PC-3 (cell line): ENCODE results near the gene PSMB7. TPM values are rescaled to one million over a fixed set of nuclear protein-coding genes. Genes with fewer than 3 reads are reported as not detected.

ENCODE experiments used
- ATAC-seq: fragments of 200-7000 bp; cut with Tn5 transposase; 2 replicates; pipeline ENCODE4 v1.9.1; 2020; ENCODE audit warnings: mild to moderate bottlenecking, moderate library complexity
- BruUV-seq: library from RNA; stranded (reverse); fragments of 400-500 nt; replicated peaks from 2 replicates; lab custom pipeline; 2021; lab: Mats Ljungman, UMichigan
- CTCF ChIA-PET: fragments of 300-600 bp; sonication (Branson Sonifier 250); formaldehyde crosslinking; loops from one replicate; lab custom pipeline; 2022; ENCODE audit warnings: antibody characterized with exemption; lab: Charles Lee
- POLR2A ChIA-PET: fragments of 300-600 bp; sonication (Branson Sonifier 250); formaldehyde crosslinking; loops from one replicate; lab custom pipeline; 2022; ENCODE audit warnings: antibody characterized with exemption; ENCODE audit not compliant: unreplicated experiment; lab: Charles Lee
- DNase-seq: peaks from one replicate; pipeline ENCODE4 v3.0.0-alpha.2; 2015
- H2AFZ ChIP-seq: fragments of 300-600 bp; sonication (generic); 2 replicates; pipeline ENCODE4 v1.6.0; 2016; ENCODE audit warnings: antibody characterized with exemption, low read length
- H3F3A ChIP-seq: fragments of 300-600 bp; sonication (generic); one replicate; pipeline ENCODE4 v1.6.0; 2017; ENCODE audit warnings: antibody characterized with exemption, low read length, control low read depth, mild to moderate bottlenecking; ENCODE audit not compliant: unreplicated experiment
- H3K27ac ChIP-seq: fragments of 300-600 bp; sonication (generic); 2 replicates; pipeline ENCODE4 v1.5.1; 2016; ENCODE audit warnings: mild to moderate bottlenecking, low read length
- H3K27me3 ChIP-seq: fragments of 300-600 bp; sonication (generic); 2 replicates; pipeline ENCODE4 v1.6.1; 2016; ENCODE audit warnings: low read length, mixed read lengths
- H3K36me3 ChIP-seq: fragments of 300-600 bp; sonication (generic); 2 replicates; pipeline ENCODE4 v1.6.1; 2016; ENCODE audit warnings: low read depth, mixed run types, low read length, mixed read lengths
- H3K4me1 ChIP-seq: fragments of 300-600 bp; sonication (generic); 2 replicates; pipeline ENCODE4 v1.5.1; 2016; ENCODE audit warnings: low read length; ENCODE audit not compliant: insufficient read depth
- H3K4me2 ChIP-seq: fragments of 300-600 bp; sonication (generic); 2 replicates; pipeline ENCODE4 v1.6.0; 2016; ENCODE audit warnings: low read length
- H3K4me3 ChIP-seq: fragments of 300-600 bp; sonication (generic); 2 replicates; pipeline ENCODE4 v1.5.1; 2016; ENCODE audit warnings: mild to moderate bottlenecking, low read length, mixed read lengths
- H3K79me2 ChIP-seq: fragments of 300-600 bp; sonication (generic); 2 replicates; pipeline ENCODE4 v1.6.1; 2017; ENCODE audit warnings: low read length, mixed read lengths
- H3K9ac ChIP-seq: fragments of 300-600 bp; sonication (generic); 2 replicates; pipeline ENCODE4 v1.6.0; 2016; ENCODE audit warnings: mild to moderate bottlenecking, low read length
- H3K9me2 ChIP-seq: fragments of 300-600 bp; sonication (generic); replicated peaks from 2 replicates; pipeline ENCODE4 v1.6.1; 2016; ENCODE audit warnings: mixed run types, low read length, mixed read lengths
- H3K9me3 ChIP-seq: fragments of 300-600 bp; sonication (generic); 2 replicates; pipeline ENCODE4 v1.6.1; 2016; ENCODE audit warnings: low read length, mixed read lengths
- H4K20me1 ChIP-seq: fragments of 300-600 bp; sonication (generic); 2 replicates; pipeline ENCODE4 v1.6.1; 2016; ENCODE audit warnings: low read length, mixed read lengths
- EZH2 ChIP-seq: fragments of 300-600 bp; sonication (generic); IDR thresholded peaks from one replicate; pipeline ENCODE4 v1.6.1; 2017; ENCODE audit warnings: antibody characterized with exemption, mild to moderate bottlenecking, low read length; ENCODE audit not compliant: unreplicated experiment
- EZH2phosphoT487 ChIP-seq: fragments of 300-600 bp; sonication (generic); IDR thresholded peaks from 2 replicates; pipeline ENCODE4 v1.6.1; 2018; ENCODE audit warnings: mild to moderate bottlenecking, antibody characterized with exemption, low read length, borderline replicate concordance
- intact Hi-C: fragments of 100-400 bp; cut with micrococcal nuclease; formaldehyde crosslinking; loops from 2 replicates; pipeline ENCODE4 v1.9.0; 2023
- total RNA-seq: library from RNA; depleted of rRNA; stranded (reverse); fragments of >200 nt; gene quantifications from 2 replicates; pipeline ENCODE4 v1.2.3, GENCODE V29; 2014
- TF ChIP-seq, protein P1 (sequence below): fragments of 300-600 bp; sonication (generic); conservative IDR thresholded peaks from 2 replicates; pipeline ENCODE4 v1.5.1; 2017; ENCODE audit warnings: antibody characterized with exemption, low read depth, mild to moderate bottlenecking, low read length

PSMB7 gene
- total RNA-seq, 1 experiment from 2014 or later, result 372 TPM

DNA sequence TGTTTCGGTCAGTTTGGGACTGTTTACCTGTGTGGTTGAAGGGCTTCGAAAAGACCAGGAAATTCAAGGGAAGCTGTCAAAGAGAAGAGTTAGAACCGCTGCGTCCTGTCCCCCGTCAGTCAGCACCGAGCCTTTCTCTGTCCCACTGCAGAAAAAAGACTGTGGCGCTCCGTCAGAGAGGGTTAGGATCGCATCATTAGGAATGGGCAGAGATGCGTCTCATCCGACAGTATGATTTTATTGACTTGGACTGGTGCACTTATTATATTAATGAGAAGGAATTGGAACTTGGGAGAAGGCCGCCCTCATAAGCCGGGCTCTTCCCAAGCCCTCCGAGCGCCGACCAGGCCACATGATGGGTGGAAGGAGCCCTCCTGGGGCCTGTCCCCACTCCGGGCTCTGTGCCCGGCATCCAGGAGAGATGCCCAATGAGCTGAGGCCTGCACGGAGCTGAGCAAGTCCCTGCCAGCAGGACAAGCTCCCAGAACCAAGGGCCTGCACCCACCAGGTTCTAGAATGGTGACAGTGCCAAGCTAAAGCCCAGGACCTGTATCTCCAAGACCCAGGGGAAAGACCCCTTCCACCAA lies 85.9 kb downstream of the PSMB7 start:
- Histone ChIP-seq H4K20me1 (no peaks in the 10 kb centered on the region), H3K4me2 (no peak overlapping the region), H3K79me2 (no peaks in the 10 kb centered on the region), H3K9me3 (no peaks in the 10 kb centered on the region), H3K36me3 (no peaks in the 10 kb centered on the region), H3K9me2 (no peaks in the 10 kb centered on the region), H3K27ac (no peak overlapping the region), H3K4me1 (no peaks in the 10 kb centered on the region), H2AFZ (no peak overlapping the region), H3K4me3 (no peak overlapping the region), H3K9ac (no peak overlapping the region), H3F3A (no peaks in the 10 kb centered on the region), H3K27me3 (no peaks in the 10 kb centered on the region)
- no peak for DNase-seq
- intact Hi-C loops, result no loop called here
- ChIA-PET POLR2A (no interaction called here), CTCF (no interaction called here)
- BruUV-seq, result no TSS peak
- TF ChIP-seq, protein P1, sequence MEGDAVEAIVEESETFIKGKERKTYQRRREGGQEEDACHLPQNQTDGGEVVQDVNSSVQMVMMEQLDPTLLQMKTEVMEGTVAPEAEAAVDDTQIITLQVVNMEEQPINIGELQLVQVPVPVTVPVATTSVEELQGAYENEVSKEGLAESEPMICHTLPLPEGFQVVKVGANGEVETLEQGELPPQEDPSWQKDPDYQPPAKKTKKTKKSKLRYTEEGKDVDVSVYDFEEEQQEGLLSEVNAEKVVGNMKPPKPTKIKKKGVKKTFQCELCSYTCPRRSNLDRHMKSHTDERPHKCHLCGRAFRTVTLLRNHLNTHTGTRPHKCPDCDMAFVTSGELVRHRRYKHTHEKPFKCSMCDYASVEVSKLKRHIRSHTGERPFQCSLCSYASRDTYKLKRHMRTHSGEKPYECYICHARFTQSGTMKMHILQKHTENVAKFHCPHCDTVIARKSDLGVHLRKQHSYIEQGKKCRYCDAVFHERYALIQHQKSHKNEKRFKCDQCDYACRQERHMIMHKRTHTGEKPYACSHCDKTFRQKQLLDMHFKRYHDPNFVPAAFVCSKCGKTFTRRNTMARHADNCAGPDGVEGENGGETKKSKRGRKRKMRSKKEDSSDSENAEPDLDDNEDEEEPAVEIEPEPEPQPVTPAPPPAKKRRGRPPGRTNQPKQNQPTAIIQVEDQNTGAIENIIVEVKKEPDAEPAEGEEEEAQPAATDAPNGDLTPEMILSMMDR, result no peak
- no peak for TF ChIP-seq EZH2
- TF ChIP-seq EZH2phosphoT487, result no peak
- no peak for ATAC-seq

DNA sequence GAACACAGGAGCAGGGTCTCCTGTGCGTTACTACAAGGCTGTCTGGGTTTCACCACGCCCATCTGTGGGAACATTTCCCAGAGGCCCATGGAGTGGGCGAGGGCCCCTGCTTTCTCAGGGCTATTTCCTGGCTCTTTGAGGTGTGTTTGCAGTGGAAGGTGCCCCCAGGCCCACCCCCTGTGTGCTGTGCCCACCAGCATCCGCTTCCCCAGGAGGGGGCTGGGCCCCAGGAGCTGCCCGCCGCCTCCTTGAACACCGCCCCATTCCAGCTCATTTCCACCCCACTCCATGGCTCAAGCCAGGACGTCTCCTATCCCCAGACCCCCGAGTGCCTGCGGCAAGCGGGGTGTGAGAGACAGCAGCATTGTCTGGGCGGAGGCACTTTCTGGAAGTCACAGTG lies 87.0 kb downstream of the PSMB7 start:
- intact Hi-C loops, result no loop called here
- POLR2A ChIA-PET, result no interaction called here
- no peaks in the 10 kb centered on the region for H3K36me3 ChIP-seq
- no peak for ATAC-seq
- BruUV-seq, result no TSS peak
- no peak overlapping the region for H3K27ac ChIP-seq
- H3F3A ChIP-seq, result no peaks in the 10 kb centered on the region
- TF ChIP-seq EZH2phosphoT487 (no peak), EZH2 (no peak)
- TF ChIP-seq, protein P1, result no peak
- no peaks in the 10 kb centered on the region for H3K9me2 ChIP-seq
- no peak overlapping the region for H3K4me3 ChIP-seq
- no peak overlapping the region for H2AFZ ChIP-seq
- no peaks in the 10 kb centered on the region for H3K9me3 ChIP-seq
- no peak overlapping the region for H3K9ac ChIP-seq
- no peak for DNase-seq
- CTCF ChIA-PET, result no interaction called here
- no peaks in the 10 kb centered on the region for H3K27me3 ChIP-seq
- H4K20me1 ChIP-seq, result no peaks in the 10 kb centered on the region
- H3K4me1 ChIP-seq, result no peaks in the 10 kb centered on the region
- H3K79me2 ChIP-seq, result no peaks in the 10 kb centered on the region
- no peak overlapping the region for H3K4me2 ChIP-seq

DNA sequence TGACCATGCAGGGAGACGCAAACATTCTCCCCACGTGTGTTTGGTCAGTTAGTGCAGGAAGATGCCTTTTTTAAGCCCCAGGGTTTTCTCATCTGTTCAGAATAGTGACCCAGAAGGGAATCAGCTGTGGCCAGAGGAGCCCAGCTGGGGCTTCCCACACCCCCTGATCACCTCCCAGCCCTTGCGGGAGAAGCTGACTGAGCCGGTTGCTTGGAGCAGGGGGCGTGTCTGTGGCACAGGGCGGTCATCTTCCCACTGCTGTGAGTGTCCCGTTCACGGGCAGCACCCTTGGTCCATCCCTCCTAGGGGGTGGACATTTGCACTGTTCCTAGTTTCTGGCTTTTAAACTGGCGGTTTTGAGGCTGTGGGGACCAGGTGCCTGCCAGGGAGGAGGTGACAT lies 87.8 kb downstream of the PSMB7 start:
- no peaks in the 10 kb centered on the region for H3K4me1 ChIP-seq
- no peak overlapping the region for H2AFZ ChIP-seq
- TF ChIP-seq, protein P1, result no peak
- TF ChIP-seq EZH2phosphoT487 (no peak), EZH2 (no peak)
- ChIA-PET POLR2A (no interaction called here), CTCF (no interaction called here)
- DNase-seq (no peak), ATAC-seq (no peak)
- H4K20me1 ChIP-seq, result no peaks in the 10 kb centered on the region
- H3K9ac ChIP-seq, result no peak overlapping the region
- no peaks in the 10 kb centered on the region for H3K27me3 ChIP-seq
- H3K9me3 ChIP-seq, result no peaks in the 10 kb centered on the region
- no peak overlapping the region for H3K4me3 ChIP-seq
- no peaks in the 10 kb centered on the region for H3K79me2 ChIP-seq
- no peak overlapping the region for H3K27ac ChIP-seq
- no TSS peak for BruUV-seq
- no peaks in the 10 kb centered on the region for H3K36me3 ChIP-seq
- H3F3A ChIP-seq, result no peaks in the 10 kb centered on the region
- no peaks in the 10 kb centered on the region for H3K9me2 ChIP-seq
- intact Hi-C loops, result no loop called here
- H3K4me2 ChIP-seq, result no peak overlapping the region
